MCF 10A (cell line): ENCODE data around the gene CLSTN2. TPM values are rescaled to one million over a fixed set of nuclear protein-coding genes. Genes with fewer than 3 reads are reported as not detected.

Source experiments
- BruUV-seq: library from RNA; stranded (reverse); fragments of 400-500 nt; replicated peaks from 2 replicates; lab custom pipeline; 2021; lab: Mats Ljungman, UMichigan
- CTCF ChIA-PET: fragments of 300-600 bp; sonication (Branson Sonifier 250); formaldehyde crosslinking; extraction: SDS; loops from one replicate; lab custom pipeline; 2021; ENCODE audit warnings: antibody characterized with exemption, inconsistent platforms; lab: Yijun Ruan, JAX
- POLR2A ChIA-PET: fragments of 300-600, 350-650 bp; sonication (Branson Sonifier 250); formaldehyde crosslinking; extraction: SDS; loops from one replicate; lab custom pipeline; 2020; ENCODE audit warnings: antibody characterized with exemption, inconsistent platforms; lab: Yijun Ruan, JAX
- DNase-seq: peaks from one replicate; pipeline ENCODE4 v3.0.0-alpha.2; 2018; ENCODE audit not compliant: unreplicated experiment
- H3K27ac Mint-ChIP-seq: one replicate; pipeline ENCODE4 v1.8.0; 2022; ENCODE audit warnings: mild to moderate bottlenecking, low read depth, mixed read lengths; ENCODE audit not compliant: unreplicated experiment
- H3K27me3 Mint-ChIP-seq: one replicate; pipeline ENCODE4 v1.8.0; 2022; ENCODE audit warnings: mixed read lengths; ENCODE audit not compliant: insufficient read depth, unreplicated experiment
- H3K36me3 Mint-ChIP-seq: one replicate; pipeline ENCODE4 v1.8.0; 2022; ENCODE audit warnings: mild to moderate bottlenecking, moderate library complexity, mixed read lengths; ENCODE audit not compliant: insufficient read depth, unreplicated experiment
- H3K4me1 Mint-ChIP-seq: one replicate; pipeline ENCODE4 v1.8.0; 2022; ENCODE audit warnings: mixed read lengths; ENCODE audit not compliant: insufficient read depth, unreplicated experiment
- H3K4me3 Mint-ChIP-seq: one replicate; pipeline ENCODE4 v1.8.0; 2022; ENCODE audit warnings: mild to moderate bottlenecking, moderate library complexity, mixed read lengths; ENCODE audit not compliant: unreplicated experiment
- H3K9me3 Mint-ChIP-seq: one replicate; pipeline ENCODE4 v1.8.0; 2022; ENCODE audit warnings: mixed read lengths; ENCODE audit not compliant: unreplicated experiment
- CTCF ChIP-seq: fragments of 200-600 bp; IDR thresholded peaks from one replicate; pipeline ENCODE4 v1.8.0; 2022; ENCODE audit warnings: antibody characterized with exemption, mild to moderate bottlenecking; ENCODE audit not compliant: unreplicated experiment
- intact Hi-C: fragments of 100-400 bp; cut with micrococcal nuclease; formaldehyde crosslinking; loops from 2 replicates; pipeline ENCODE4 v1.14.1; 2022
- total RNA-seq: library from RNA; stranded (reverse); gene quantifications from 2 replicates; pipeline ENCODE4 v1.2.3, GENCODE V29; 2022

CLSTN2 gene
- total RNA-seq, 1 experiment from 2014 or later: not detected

- peaks cover 4% of the 10 kb centered on the region for H3K36me3 Mint-ChIP-seq
- H3K27ac Mint-ChIP-seq: no peak overlapping the region
- no peak for TF ChIP-seq CTCF
- DNase-seq: no peak
- POLR2A ChIA-PET: no interaction called here
- intact Hi-C loops: no loop called here
- CTCF ChIA-PET: no interaction called here
- BruUV-seq: no TSS peak
- no peaks in the 10 kb centered on the region for H3K27me3 Mint-ChIP-seq
- no peaks in the 10 kb centered on the region for H3K9me3 Mint-ChIP-seq
- no peaks in the 10 kb centered on the region for H3K4me1 Mint-ChIP-seq
- no peak overlapping the region for H3K4me3 Mint-ChIP-seq
These were observed 88.9 kb downstream of the CLSTN2 start for GRCh38 chr3:140023616-140024530.

GRCh38 chr3:140031170-140031569, 96.2 kb downstream of the CLSTN2 start:
- H3K4me1 Mint-ChIP-seq: no peaks in the 10 kb centered on the region
- POLR2A ChIA-PET: no interaction called here
- no peak for TF ChIP-seq CTCF
- CTCF ChIA-PET: interaction anchor here (0.6 kb wide), 1 partner anchor 219 kb away, joined by 4 read pairs; no protein-coding TSS in a partner anchor
- H3K27me3 Mint-ChIP-seq: no peaks in the 10 kb centered on the region
- no peaks in the 10 kb centered on the region for H3K9me3 Mint-ChIP-seq
- BruUV-seq: no TSS peak
- peaks cover 4% of the 10 kb centered on the region for H3K36me3 Mint-ChIP-seq
- intact Hi-C loops: no loop called here
- no peak for DNase-seq
- no peak overlapping the region for H3K4me3 Mint-ChIP-seq
- H3K27ac Mint-ChIP-seq: no peak overlapping the region

- H3K36me3 Mint-ChIP-seq: no peaks in the 10 kb centered on the region
- TF ChIP-seq CTCF: no peak
- H3K9me3 Mint-ChIP-seq: no peaks in the 10 kb centered on the region
- H3K4me3 Mint-ChIP-seq: no peak overlapping the region
- H3K27me3 Mint-ChIP-seq: no peaks in the 10 kb centered on the region
- no peak for DNase-seq
- ChIA-PET POLR2A (no interaction called here), CTCF (interaction anchor here (0.6 to 0.7 kb wide), 3 partner anchors 209 to 759 kb away, joined by 3 to 4 read pairs (median 3); no protein-coding TSS in a partner anchor)
- BruUV-seq: no TSS peak
- H3K27ac Mint-ChIP-seq: no peak overlapping the region
- H3K4me1 Mint-ChIP-seq: no peaks in the 10 kb centered on the region
- intact Hi-C loops: no loop called here
These were observed 99.1 kb downstream of the CLSTN2 start for GRCh38 chr3:140034058-140034457.

GRCh38 chr3:140035871-140036270, 100.9 kb downstream of the CLSTN2 start:
- intact Hi-C loops: no loop called here
- ChIA-PET POLR2A (no interaction called here), CTCF (interaction anchor here (0.6 kb wide), 1 partner anchor 102 kb away, joined by 3 read pairs; no protein-coding TSS in a partner anchor)
- no TSS peak for BruUV-seq
- Mint-ChIP-seq H3K36me3 (no peaks in the 10 kb centered on the region), H3K4me3 (no peak overlapping the region), H3K4me1 (no peaks in the 10 kb centered on the region), H3K9me3 (no peaks in the 10 kb centered on the region), H3K27ac (no peak overlapping the region), H3K27me3 (no peaks in the 10 kb centered on the region)
- no peak for TF ChIP-seq CTCF
- DNase-seq: no peak
